ENCODE data around the gene SLC9B1.
A peak's percentile ranks its signal among the peaks of the same experiment; 100 is the strongest.
"Not testable (repeated sequence)": the region's sequence is repeated elsewhere in the genome, so short reads cannot be mapped to it uniquely, and the experiment has no call there.

Gene SLC9B1

GRCh38 chr4:102871772-102872171, 147.7 kb downstream of the SLC9B1 start:
- FAIRE-seq = no peak
- no peak for TF ChIP-seq POLR2A (IDR thresholded peaks at IDR 0.05; ENCODE audit: low read depth, low read length)
- no peak for DNase-seq (ENCODE audit: insufficient read length, low spot score)

DNA sequence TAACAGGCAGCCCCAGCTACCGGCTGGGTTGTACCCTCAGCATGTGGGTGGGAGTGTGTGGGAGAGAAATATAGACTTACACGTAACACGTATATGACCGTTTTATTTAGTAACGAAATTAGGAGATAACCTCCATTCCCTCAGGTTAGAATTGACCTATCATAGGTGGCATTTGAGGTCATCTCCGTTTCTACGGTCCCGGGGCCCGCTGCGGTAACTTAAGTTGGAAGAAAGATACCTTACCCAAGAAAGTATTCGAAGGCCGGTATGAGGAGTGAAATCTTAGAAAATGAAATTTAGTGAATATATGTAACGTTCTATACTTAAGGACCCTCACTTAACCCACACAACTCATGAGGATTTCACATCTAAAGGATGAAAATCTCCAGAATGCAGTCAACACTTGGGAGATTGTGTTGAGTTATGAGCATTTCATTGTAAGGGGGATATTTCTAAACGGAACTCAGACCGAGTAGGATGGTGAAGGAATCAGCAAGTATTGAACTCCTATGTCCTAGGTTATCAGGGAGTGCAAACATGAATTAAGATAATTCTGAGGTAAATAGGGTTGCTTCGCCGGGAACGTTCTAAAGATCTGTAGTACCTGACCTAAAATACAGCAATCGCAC, 149.8 kb downstream of the SLC9B1 start:
- no peak for DNase-seq (ENCODE audit: insufficient read length, low spot score)
- TF ChIP-seq POLR2A (IDR thresholded peaks at IDR 0.05; ENCODE audit: low read depth, low read length) = no peak
- FAIRE-seq = no peak

DNA sequence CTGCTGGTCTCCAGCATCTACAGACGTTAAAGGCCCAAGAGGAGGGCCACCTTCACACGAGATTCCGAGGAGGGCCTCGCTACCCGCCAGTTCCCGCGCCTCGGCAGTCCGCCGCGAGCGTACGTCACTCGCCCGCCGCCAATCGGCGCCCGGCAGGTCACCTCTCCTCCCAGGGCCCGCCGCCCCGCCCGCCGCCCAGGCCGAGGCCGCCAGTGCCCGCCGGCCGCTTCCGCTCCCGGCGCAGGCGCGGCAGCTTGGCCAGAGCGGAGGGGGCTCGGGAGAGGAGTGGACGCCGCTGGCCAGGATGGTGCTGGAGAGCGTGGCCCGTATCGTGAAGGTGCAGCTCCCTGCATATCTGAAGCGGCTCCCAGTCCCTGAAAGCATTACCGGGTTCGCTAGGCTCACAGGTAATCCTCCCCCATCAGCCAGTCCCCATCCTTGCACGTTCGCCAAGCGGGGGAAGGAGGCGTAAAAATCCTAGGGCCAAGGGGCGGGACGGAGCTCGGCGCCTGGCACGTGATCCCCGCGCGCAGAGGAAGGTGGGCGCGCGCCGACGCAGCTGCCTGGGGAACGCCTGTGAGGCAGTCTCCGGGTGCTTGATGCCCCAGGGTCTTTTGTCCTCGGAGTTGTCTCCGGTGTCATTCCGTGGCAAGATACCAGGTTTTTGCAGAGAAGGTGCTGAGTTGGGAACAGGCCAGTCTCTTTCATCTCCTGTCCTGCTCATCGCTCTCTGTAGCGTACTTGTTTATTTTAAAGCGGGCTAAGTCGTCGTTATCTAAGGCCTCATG, 150.5 kb downstream of the SLC9B1 start, which contains the start of gene CISD2:
Gene CISD2, plus strand, starts transcription at position 212 of the 788 bp plus-strand sequence. Its CDS starts 93 bp downstream, at position 305.
- FAIRE-seq (peak; percentile 48), DNase-seq (ENCODE audit: insufficient read length, low spot score) (peak; percentile 61)
- TF ChIP-seq POLR2A (IDR thresholded peaks at IDR 0.05; ENCODE audit: low read depth, low read length) = peak; percentile 85

DNA sequence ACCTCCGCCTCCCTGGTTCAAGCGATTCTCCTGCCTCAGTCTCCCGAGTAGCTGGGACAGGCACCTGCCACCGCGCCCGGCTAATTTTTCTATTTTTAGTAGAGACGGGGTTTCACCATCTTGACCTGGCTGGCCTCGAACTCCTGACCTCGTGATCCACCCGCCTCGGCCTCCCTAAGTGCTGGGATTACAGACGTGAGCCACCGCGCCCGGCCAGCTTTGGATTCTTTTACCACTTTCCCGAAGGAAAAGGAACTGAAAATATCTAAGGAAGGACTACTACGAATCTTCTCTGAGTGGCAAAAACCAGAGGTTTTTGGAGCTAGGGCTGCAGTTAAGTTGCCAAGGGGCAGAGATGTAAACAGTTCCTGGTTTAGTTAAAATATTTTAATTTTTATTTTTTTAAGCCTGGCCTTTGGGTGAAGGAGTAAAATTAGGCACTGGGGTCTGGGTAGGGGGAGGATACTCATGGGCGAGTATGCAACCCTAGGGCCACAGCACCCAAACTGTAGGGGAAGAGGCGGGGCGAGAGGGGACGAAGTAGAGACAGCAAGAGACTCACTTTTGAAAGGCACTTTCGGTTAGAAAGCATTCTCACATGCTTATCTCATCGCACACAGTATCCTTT, 151.2 kb downstream of the SLC9B1 start:
- TF ChIP-seq POLR2A (IDR thresholded peaks at IDR 0.05; ENCODE audit: low read depth, low read length) = no peak
- no peak for FAIRE-seq
- DNase-seq (ENCODE audit: insufficient read length, low spot score) = no peak

- FAIRE-seq (peak; percentile 87), DNase-seq (ENCODE audit: insufficient read length, low spot score) (no peak)
- no peak for TF ChIP-seq POLR2A (IDR thresholded peaks at IDR 0.05; ENCODE audit: low read depth, low read length)
Observed at GRCh38 chr4:102867278-102868152, 152.0 kb downstream of the SLC9B1 start.

- DNase-seq (ENCODE audit: insufficient read length, low spot score); FAIRE-seq: not testable (repeated sequence)
Observed at GRCh38 chr4:102865327-102865726, 154.2 kb downstream of the SLC9B1 start.

DNA sequence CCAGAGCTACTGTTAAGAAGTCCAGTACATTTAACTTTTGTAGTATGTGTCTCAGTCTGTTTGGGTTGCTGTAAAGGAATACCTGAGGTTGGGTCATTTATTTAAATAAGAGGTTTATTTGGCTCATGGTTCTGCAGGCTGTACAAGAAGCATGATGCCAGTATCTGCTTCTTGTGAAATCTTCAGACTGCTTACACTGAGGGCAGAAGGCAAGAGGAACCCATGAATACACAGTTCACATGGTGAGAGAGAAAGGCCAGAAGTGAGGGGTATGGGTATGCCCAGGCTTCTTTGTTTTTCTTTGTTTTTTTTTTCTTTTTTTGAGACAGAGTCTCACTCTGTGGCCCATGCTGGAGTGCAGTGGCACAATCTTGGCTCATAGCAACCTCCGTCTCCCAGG, 156.8 kb downstream of the SLC9B1 start:
- DNase-seq (ENCODE audit: insufficient read length, low spot score) = no peak
- TF ChIP-seq POLR2A (IDR thresholded peaks at IDR 0.05; ENCODE audit: low read depth, low read length) = no peak
- FAIRE-seq = no peak

- TF ChIP-seq POLR2A (IDR thresholded peaks at IDR 0.05; ENCODE audit: low read depth, low read length) = no peak
- DNase-seq (ENCODE audit: insufficient read length, low spot score) (no peak), FAIRE-seq (no peak)
Observed at GRCh38 chr4:102862016-102862415, 157.5 kb downstream of the SLC9B1 start.

DNA sequence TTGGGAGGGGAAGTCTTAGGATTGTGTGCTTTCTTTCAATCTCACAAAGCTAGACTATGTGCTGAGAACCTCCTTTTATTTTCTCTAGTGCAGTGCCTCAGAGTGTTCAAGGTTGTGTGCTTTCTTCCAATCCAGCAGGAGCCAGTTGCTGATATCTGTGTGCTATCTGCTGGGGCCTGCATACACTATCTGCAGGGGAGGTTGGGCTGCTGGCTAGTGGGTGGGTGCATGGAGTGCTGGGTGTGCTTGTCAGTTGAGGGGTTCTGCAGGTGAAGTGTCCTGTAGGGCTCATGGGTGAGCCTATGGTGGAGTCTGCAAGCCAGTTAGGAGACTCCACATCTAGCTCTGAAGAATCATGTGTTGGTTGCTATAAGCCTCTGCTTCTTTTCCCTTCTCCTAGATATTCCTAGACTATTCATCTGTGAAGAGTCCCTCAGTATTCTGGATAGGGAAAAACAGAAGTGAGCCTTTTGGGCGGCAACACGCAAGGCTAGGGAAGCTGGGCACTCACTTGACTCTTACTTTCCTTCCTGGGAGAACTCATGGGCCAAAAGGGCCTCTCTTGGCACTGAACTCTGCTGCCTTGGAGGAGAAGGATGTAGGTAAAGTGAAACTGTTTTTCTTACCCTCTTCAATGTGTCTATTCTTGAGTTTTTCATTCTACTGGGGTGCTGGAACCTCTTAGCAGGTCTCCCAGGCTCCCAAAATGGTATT, 158.7 kb downstream of the SLC9B1 start:
- FAIRE-seq = no peak
- TF ChIP-seq POLR2A (IDR thresholded peaks at IDR 0.05; ENCODE audit: low read depth, low read length) = no peak
- no peak for DNase-seq (ENCODE audit: insufficient read length, low spot score)

DNA sequence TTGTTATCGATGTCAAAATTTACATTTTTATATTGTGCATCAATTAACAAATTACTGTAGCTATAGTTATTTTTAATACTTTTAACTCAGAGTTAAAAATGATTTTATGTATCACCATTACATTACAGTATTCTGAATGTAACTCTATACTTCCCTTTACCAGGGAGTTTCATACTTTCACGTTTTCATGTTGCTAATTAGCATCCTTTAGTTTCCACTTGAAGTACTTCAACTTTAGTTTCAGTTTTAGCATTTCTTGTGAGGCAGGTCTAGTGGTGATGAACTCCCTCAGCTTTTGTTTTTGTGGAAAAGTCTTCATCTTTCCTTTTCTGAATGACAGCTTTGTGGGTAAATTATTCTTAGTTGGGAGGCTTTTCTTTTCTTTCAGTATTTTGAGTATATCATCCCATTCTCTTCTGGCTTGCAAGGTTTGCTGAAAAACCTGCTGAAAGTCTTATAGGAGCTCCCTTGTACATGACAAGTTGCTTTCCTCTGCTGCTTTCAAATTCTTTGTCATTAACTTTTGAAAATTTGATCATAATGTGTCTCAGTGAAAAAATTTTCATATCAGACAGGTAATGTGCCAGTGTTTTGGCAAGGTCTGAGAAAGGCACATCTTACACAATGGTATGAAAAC, 160.6 kb downstream of the SLC9B1 start:
- no peak for TF ChIP-seq POLR2A (IDR thresholded peaks at IDR 0.05; ENCODE audit: low read depth, low read length)
- no peak for DNase-seq (ENCODE audit: insufficient read length, low spot score)
- no peak for FAIRE-seq

All from H54 (cell line).